IMR-90 (cell line): Measurements from ENCODE around the gene SYPL2. TPM values are rescaled to one million over a fixed set of nuclear protein-coding genes. Genes with fewer than 3 reads are reported as not detected.

Source experiments
- ATAC-seq: fragments of 200-7000 bp; cut with Tn5 transposase; 2 replicates; pipeline ENCODE4 v1.9.1; 2020; ENCODE audit warnings: low read depth, mild to moderate bottlenecking, moderate library complexity
- BruUV-seq: library from RNA; stranded (reverse); fragments of 400-500 nt; replicated peaks from 2 replicates; lab custom pipeline; 2021; lab: Mats Ljungman, UMichigan
- CTCF ChIA-PET: fragments of 300-600 bp; formaldehyde crosslinking; extraction: SDS; loops from one replicate; lab custom pipeline; 2021; ENCODE audit warnings: antibody characterized with exemption; lab: Yijun Ruan, JAX
- POLR2A ChIA-PET: fragments of 300-600 bp; sonication (Branson Sonifier 250); formaldehyde crosslinking; loops from one replicate; lab custom pipeline; 2022; ENCODE audit warnings: antibody characterized with exemption; ENCODE audit not compliant: unreplicated experiment; lab: Charles Lee
- DNase-seq: peaks from one replicate; pipeline ENCODE4 v3.0.0; 2013
- H2AFZ ChIP-seq: replicated peaks from 2 replicates; pipeline ENCODE3; 2013; ENCODE audit warnings: low read length, mild to moderate bottlenecking; ENCODE audit not compliant: poor library complexity
- H2AK5ac ChIP-seq: 2 replicates; pipeline ENCODE4 v1.6.1; 2013; ENCODE audit warnings: low read depth, low read length, inconsistent platforms
- H2AK9ac ChIP-seq: replicated peaks from 2 replicates; pipeline ENCODE3; 2013; ENCODE audit warnings: mild to moderate bottlenecking, low read depth, low read length, moderate library complexity; ENCODE audit not compliant: poor library complexity
- H2BK120ac ChIP-seq: 2 replicates; pipeline ENCODE4 v1.6.1; 2013; ENCODE audit warnings: low read depth, low read length, inconsistent platforms
- H2BK15ac ChIP-seq: 3 replicates; pipeline ENCODE4 v1.6.1; 2013; ENCODE audit warnings: low read depth, low read length, inconsistent platforms
- H2BK20ac ChIP-seq: 2 replicates; pipeline ENCODE4 v1.6.1; 2013; ENCODE audit warnings: low read depth, mild to moderate bottlenecking, inconsistent platforms, low read length, moderate library complexity
- H2BK5ac ChIP-seq: 2 replicates; pipeline ENCODE4 v1.6.1; 2013; ENCODE audit warnings: mild to moderate bottlenecking, low read depth, low read length, inconsistent platforms; ENCODE audit not compliant: poor library complexity, severe bottlenecking
- H3K14ac ChIP-seq: replicated peaks from 2 replicates; pipeline ENCODE4 v1.6.1; 2013; ENCODE audit warnings: low read depth, low read length, inconsistent platforms
- H3K18ac ChIP-seq: 2 replicates; pipeline ENCODE4 v1.6.1; 2013; ENCODE audit warnings: low read depth, low read length, control low read depth
- H3K23ac ChIP-seq: 2 replicates; pipeline ENCODE4 v1.6.1; 2013; ENCODE audit warnings: low read depth, low read length, inconsistent platforms
- H3K27ac ChIP-seq: 2 replicates; pipeline ENCODE4 v1.5.1; 2013; ENCODE audit warnings: mild to moderate bottlenecking, control low read depth, low read length; ENCODE audit not compliant: insufficient read depth
- H3K27me3 ChIP-seq: 2 replicates; pipeline ENCODE4 v1.6.1; 2013; ENCODE audit warnings: low read length; ENCODE audit not compliant: control insufficient read depth, insufficient read depth
- H3K36me3 ChIP-seq: 2 replicates; pipeline ENCODE4 v1.6.1; 2013; ENCODE audit warnings: low read length, mixed read lengths; ENCODE audit not compliant: control insufficient read depth, insufficient read depth
- H3K4ac ChIP-seq: 2 replicates; pipeline ENCODE4 v1.6.1; 2013; ENCODE audit warnings: low read depth, low read length, inconsistent platforms
- H3K4me1 ChIP-seq: 2 replicates; pipeline ENCODE4 v1.6.1; 2013; ENCODE audit warnings: low read length, mixed read lengths; ENCODE audit not compliant: control insufficient read depth, insufficient read depth
- H3K4me2 ChIP-seq: 2 replicates; pipeline ENCODE4 v1.6.1; 2013; ENCODE audit warnings: low read depth, mild to moderate bottlenecking, control low read depth, low read length, moderate library complexity
- H3K4me3 ChIP-seq: 2 replicates; pipeline ENCODE4 v1.5.1; 2013; ENCODE audit warnings: low read depth, mild to moderate bottlenecking, control low read depth, low read length, moderate library complexity; ENCODE audit not compliant: insufficient read depth
- H3K56ac ChIP-seq: 2 replicates; pipeline ENCODE4 v1.6.1; 2013; ENCODE audit warnings: low read length, inconsistent platforms; ENCODE audit not compliant: insufficient read depth; ENCODE audit errors: extremely low read depth
- H3K79me1 ChIP-seq, 2 experiments: 2 replicates each; pipeline ENCODE4 v1.6.1; 2013; ENCODE audit warnings: low read length in 2 of 2, inconsistent platforms in 1 of 2, low read depth in 1 of 2
- H3K9ac ChIP-seq: 2 replicates; pipeline ENCODE4 v1.6.1; 2013; ENCODE audit warnings: low read depth, low read length, control low read depth
- H3K9me1 ChIP-seq: 2 replicates; pipeline ENCODE4 v1.6.1; 2013; ENCODE audit warnings: low read length, inconsistent platforms; ENCODE audit not compliant: insufficient read depth
- H3K9me3 ChIP-seq: 2 replicates; pipeline ENCODE4 v1.6.1; 2013; ENCODE audit warnings: low read length; ENCODE audit not compliant: control insufficient read depth, insufficient read depth
- H4K20me1 ChIP-seq: 2 replicates; pipeline ENCODE4 v1.6.1; 2013; ENCODE audit warnings: low read length, inconsistent platforms; ENCODE audit not compliant: insufficient read depth
- H4K5ac ChIP-seq: 2 replicates; pipeline ENCODE4 v1.6.1; 2013; ENCODE audit warnings: mild to moderate bottlenecking, low read depth, low read length, control low read depth
- H4K8ac ChIP-seq, 2 experiments: 2 replicates each; pipeline ENCODE4 v1.6.1; 2013; ENCODE audit warnings: low read depth in 2 of 2, low read length in 2 of 2, control low read depth in 1 of 2, inconsistent platforms in 1 of 2
- H4K91ac ChIP-seq: 2 replicates; pipeline ENCODE4 v1.6.1; 2013; ENCODE audit warnings: low read depth, low read length, inconsistent platforms; ENCODE audit not compliant: insufficient read depth
- BHLHE40 ChIP-seq: fragments of 150-350 bp; IDR thresholded peaks from 2 replicates; pipeline ENCODE4 v1.6.1; 2016; ENCODE audit warnings: mild to moderate bottlenecking, low read depth, low read length
- CHD1 ChIP-seq: IDR thresholded peaks from 2 replicates; pipeline ENCODE4 v1.6.1; 2012; ENCODE audit warnings: low read depth, low read length, improper control_type of control experiment
- CTCF ChIP-seq: conservative IDR thresholded peaks from 2 replicates; pipeline ENCODE4 v1.5.1; 2012; ENCODE audit warnings: mild to moderate bottlenecking, low read depth, low read length, improper control_type of control experiment
- MAFK ChIP-seq: IDR thresholded peaks from 2 replicates; pipeline ENCODE4 v1.6.1; 2012; ENCODE audit warnings: low read depth, low read length, improper control_type of control experiment
- MAZ ChIP-seq: IDR thresholded peaks from 2 replicates; pipeline ENCODE4 v1.6.1; 2012; ENCODE audit warnings: low read depth, mild to moderate bottlenecking, low read length, improper control_type of control experiment, moderate library complexity, borderline replicate concordance
- MXI1 ChIP-seq: IDR thresholded peaks from 2 replicates; pipeline ENCODE4 v1.6.1; 2012; ENCODE audit warnings: low read depth, mild to moderate bottlenecking, low read length, moderate library complexity, borderline replicate concordance
- NFE2L2 ChIP-seq: fragments of 150-350 bp; IDR thresholded peaks from 2 replicates; pipeline ENCODE4 v1.6.1; 2016; ENCODE audit warnings: low read depth, mild to moderate bottlenecking, low read length
- POLR2A ChIP-seq: IDR thresholded peaks from 2 replicates; pipeline ENCODE4 v1.6.1; 2012; ENCODE audit warnings: mild to moderate bottlenecking, low read depth, low read length
- RAD21 ChIP-seq: IDR thresholded peaks from 2 replicates; pipeline ENCODE4 v1.6.1; 2012; ENCODE audit warnings: low read length, improper control_type of control experiment
- RCOR1 ChIP-seq: IDR thresholded peaks from 2 replicates; pipeline ENCODE4 v1.6.1; 2012; ENCODE audit warnings: mild to moderate bottlenecking, low read length, improper control_type of control experiment; ENCODE audit not compliant: insufficient replicate concordance
- RFX5 ChIP-seq: IDR thresholded peaks from 2 replicates; pipeline ENCODE4 v1.8.0; 2012; ENCODE audit warnings: low read depth, mild to moderate bottlenecking, low read length, moderate library complexity
- WGBS, 2 experiments: methylation state at CpG; one replicate each; pipeline versions ENCODE4 v1.1.5 to v1.1.7; 2013; ENCODE audit warnings: missing lambda C conversion rate in 2 of 2; ENCODE audit not compliant: insufficient read length in 1 of 2; ENCODE audit errors: extremely low coverage in 2 of 2; 5-methylcytosine and 5-hydroxymethylcytosine counted together
- dilution Hi-C: fragments of 300-500 bp; cut with HindIII; formaldehyde crosslinking; loops from one replicate; pipeline ENCODE4 v1.14.3; 2018; ENCODE audit warnings: low sequenced_read_pairs; ENCODE audit not compliant: unreplicated experiment
- in situ Hi-C: fragments of 300-500 bp; cut with MboI; formaldehyde crosslinking; loops from 3 replicates; pipeline ENCODE4 v1.14.3; 2019; ENCODE audit warnings: low sequenced_read_pairs, inconsistent platforms, mixed read lengths
- intact Hi-C: fragments of 100-400 bp; cut with micrococcal nuclease; formaldehyde crosslinking; loops from 2 replicates; pipeline ENCODE4 v1.10.0; 2022
- polyA plus RNA-seq, 3 experiments: library from polyadenylated mRNA; depleted of rRNA; stranded (reverse); fragments of >200 nt; gene quantifications; 2 replicates each; pipeline ENCODE4 v1.2.3, GENCODE V29; 2012; ENCODE audit warnings: low replicate concordance in 1 of 3
- total RNA-seq: library from RNA; depleted of rRNA; stranded (reverse); fragments of >200 nt; gene quantifications from 2 replicates; pipeline ENCODE4 v1.2.3, GENCODE V29; 2012
- TF ChIP-seq, protein P1 (sequence below): fragments of 150-350 bp; IDR thresholded peaks from 2 replicates; pipeline ENCODE4 v1.6.1; 2016; ENCODE audit warnings: low read depth, mild to moderate bottlenecking, low read length, moderate library complexity, borderline replicate concordance

SYPL2 gene
- total and polyA plus RNA-seq, 2 of the 4 experiments (the other 2 are of a cell fraction) = under 0.01 to 0.65 TPM

DNA sequence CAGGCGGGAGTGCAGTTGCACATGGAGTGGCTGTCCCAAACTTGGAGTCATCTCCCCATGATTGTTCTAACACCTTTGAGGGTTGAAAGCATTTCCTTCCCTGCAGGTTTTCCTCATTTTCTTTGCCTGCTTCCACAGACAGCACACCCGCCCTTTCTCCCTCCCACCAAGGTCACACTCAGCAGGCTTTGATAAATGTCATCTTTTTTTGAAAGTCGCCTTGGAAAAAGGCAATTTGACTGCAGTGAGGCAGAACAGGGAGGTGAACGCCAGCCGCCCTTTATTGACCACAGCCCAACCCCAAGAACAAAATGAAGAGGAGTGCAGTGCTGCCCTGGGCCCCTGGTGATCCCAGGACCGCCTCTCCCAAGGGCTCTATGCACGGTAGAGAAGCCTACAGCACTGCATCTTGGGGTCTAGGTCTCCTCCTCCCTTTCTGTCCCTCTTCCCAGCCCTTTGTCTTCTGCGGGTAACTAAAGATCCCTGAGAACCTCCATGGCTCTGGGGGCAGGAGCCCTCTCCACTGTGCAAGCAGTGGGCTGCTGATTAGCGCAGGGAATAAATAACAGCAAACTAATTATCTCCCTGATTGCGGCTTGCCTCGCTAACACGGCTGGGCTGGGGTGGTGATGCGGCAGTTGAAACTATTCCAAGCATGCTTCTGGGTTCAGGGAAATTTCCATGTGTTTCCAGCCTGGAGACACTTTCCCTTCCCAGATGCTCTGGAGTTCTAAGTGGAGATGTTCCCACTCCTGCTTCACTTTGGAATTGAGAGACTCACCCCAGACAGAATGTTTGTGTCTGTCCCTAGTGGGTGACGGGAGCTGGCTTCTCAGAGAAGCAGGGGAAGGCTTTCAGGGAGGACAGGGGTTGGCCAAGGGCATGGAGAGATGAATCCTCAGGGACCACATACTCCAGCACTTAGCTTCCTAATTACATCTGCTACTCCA is 54.9 kb downstream of the SYPL2 start:
- H2BK120ac ChIP-seq = no peak overlapping the region
- CTCF ChIA-PET = interaction anchor here (1.5 kb wide), 1 partner anchor 11 kb away, joined by 5 read pairs; no protein-coding TSS in a partner anchor
- no peak overlapping the region for H3K14ac ChIP-seq
- H3K79me1 ChIP-seq = no peaks in the 10 kb centered on the region
- no peak overlapping the region for H3K23ac ChIP-seq
- no peak overlapping the region for H4K91ac ChIP-seq
- dilution Hi-C loops = no loop called here
- no peak overlapping the region for H2BK5ac ChIP-seq
- H3K9me3 ChIP-seq = no peaks in the 10 kb centered on the region
- no peaks in the 10 kb centered on the region; the same call in 1 of the 2 replicates for H3K9me1 ChIP-seq
- POLR2A ChIA-PET = no interaction called here
- H2AK5ac ChIP-seq = no peak overlapping the region
- H3K36me3 ChIP-seq = no peaks in the 10 kb centered on the region
- intact Hi-C loops = no loop called here
- in situ Hi-C loops = no loop called here
- H3K4me1 ChIP-seq = no peaks in the 10 kb centered on the region
- no peak overlapping the region for H4K5ac ChIP-seq
- ATAC-seq (no peak), DNase-seq (no peak)
- no peak overlapping the region for H3K4ac ChIP-seq
- no peak overlapping the region for H2AK9ac ChIP-seq
- no peak for TF ChIP-seq CHD1
- no peak for TF ChIP-seq MXI1
- no peak for TF ChIP-seq RCOR1
- no peak for TF ChIP-seq RAD21
- TF ChIP-seq BHLHE40 = no peak
- TF ChIP-seq NFE2L2 = no peak
- no peak for TF ChIP-seq MAZ
- no peak for TF ChIP-seq MAFK
- no peak for TF ChIP-seq CTCF
- TF ChIP-seq RFX5 = no peak
- TF ChIP-seq, protein P1, sequence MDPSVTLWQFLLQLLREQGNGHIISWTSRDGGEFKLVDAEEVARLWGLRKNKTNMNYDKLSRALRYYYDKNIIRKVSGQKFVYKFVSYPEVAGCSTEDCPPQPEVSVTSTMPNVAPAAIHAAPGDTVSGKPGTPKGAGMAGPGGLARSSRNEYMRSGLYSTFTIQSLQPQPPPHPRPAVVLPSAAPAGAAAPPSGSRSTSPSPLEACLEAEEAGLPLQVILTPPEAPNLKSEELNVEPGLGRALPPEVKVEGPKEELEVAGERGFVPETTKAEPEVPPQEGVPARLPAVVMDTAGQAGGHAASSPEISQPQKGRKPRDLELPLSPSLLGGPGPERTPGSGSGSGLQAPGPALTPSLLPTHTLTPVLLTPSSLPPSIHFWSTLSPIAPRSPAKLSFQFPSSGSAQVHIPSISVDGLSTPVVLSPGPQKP = no peak
- TF ChIP-seq POLR2A = no peak
- H3K56ac ChIP-seq = no peak overlapping the region
- H3K4me2 ChIP-seq = no peak overlapping the region
- H4K8ac ChIP-seq = no peak overlapping the region
- H3K27ac ChIP-seq = no peak overlapping the region
- no peak overlapping the region for H3K4me3 ChIP-seq
- H3K9ac ChIP-seq = no peak overlapping the region
- H2AFZ ChIP-seq = no peak overlapping the region
- no peak overlapping the region for H3K18ac ChIP-seq
- no peaks in the 10 kb centered on the region for H4K20me1 ChIP-seq
- no TSS peak for BruUV-seq
- no peak overlapping the region for H2BK20ac ChIP-seq
- no CpG with 5 or more reads among the region's 14 CpGs for WGBS, 2 experiments
- H3K27me3 ChIP-seq = peaks cover 25% of the 10 kb centered on the region
- H2BK15ac ChIP-seq = no peak overlapping the region
